ENCODE data around the gene PPP1R12A. TPM values are rescaled to one million over a fixed set of nuclear protein-coding genes. Genes with fewer than 3 reads are reported as not detected.

The PPP1R12A gene
- total and polyA plus RNA-seq, 7 experiments from 2014 or later = 72.7 to 111 (median 99.3) TPM

- H3K36me3 ChIP-seq (ENCODE audit: control insufficient read depth in 2 of 3, insufficient read depth in 3 of 3, low read length in 3 of 3) = no peaks in the 10 kb centered on the region
- no peak overlapping the region for H3K4me3 ChIP-seq (ENCODE audit: low read length)
- Mint-ChIP-seq H3K9me3 (peaks cover 0 to 3% (median 1%) of the 10 kb centered on the region in 11 donors), H3K4me3 (no peak overlapping the region), H3K4me1 (peaks cover 0 to 2% (median 0%) of the 10 kb centered on the region in 7 donors), H3K27me3 (peaks cover 0 to 8% (median 5%) of the 10 kb centered on the region in 5 donors), H3K27ac (no peak overlapping the region), H3K36me3 (no peaks in the 10 kb centered on the region)
- intact Hi-C loops (cut with micrococcal nuclease) = no loop called here
- ChIA-PET CTCF (interaction anchor here (1.1 kb wide), 1 partner anchor 12 kb away, joined by 4 read pairs; no protein-coding TSS in a partner anchor), POLR2A (no interaction called here)
- no peaks in the 10 kb centered on the region for H3K4me1 ChIP-seq (ENCODE audit: control insufficient read depth in 2 of 2, insufficient read depth in 2 of 2, low read length in 2 of 2)
- ATAC-seq (no peak), DNase-seq (no peak)
- H3K9me3 ChIP-seq (ENCODE audit: control insufficient read depth in 2 of 3, low read length in 3 of 3) = no peaks in the 10 kb centered on the region
- no peak overlapping the region for H3K27ac ChIP-seq (ENCODE audit: low read depth, low read length)
- no peaks in the 10 kb centered on the region for H3K27me3 ChIP-seq (ENCODE audit: control insufficient read depth in 2 of 2, insufficient read depth in 2 of 2, low read length in 2 of 2)
Observed at GRCh38 chr12:79764641-79765040, 170.3 kb downstream of the PPP1R12A start.

GRCh38 chr12:79763766-79764452, 171.0 kb downstream of the PPP1R12A start:
- H3K4me3 Mint-ChIP-seq = no peak overlapping the region
- H3K27me3 Mint-ChIP-seq = peaks cover 0 to 12% (median 5%) of the 10 kb centered on the region in 5 donors
- no peaks in the 10 kb centered on the region for H3K27me3 ChIP-seq (ENCODE audit: control insufficient read depth in 2 of 2, insufficient read depth in 2 of 2, low read length in 2 of 2)
- no peak overlapping the region for H3K27ac ChIP-seq (ENCODE audit: low read depth, low read length)
- no peaks in the 10 kb centered on the region for H3K9me3 ChIP-seq (ENCODE audit: control insufficient read depth in 2 of 3, low read length in 3 of 3)
- H3K4me3 ChIP-seq (ENCODE audit: low read length) = no peak overlapping the region
- intact Hi-C loops (cut with micrococcal nuclease) = no loop called here
- POLR2A ChIA-PET = no interaction called here
- no peaks in the 10 kb centered on the region for H3K36me3 ChIP-seq (ENCODE audit: control insufficient read depth in 2 of 3, insufficient read depth in 3 of 3, low read length in 3 of 3)
- peaks cover 0 to 7% (median 2%) of the 10 kb centered on the region in 11 donors for H3K9me3 Mint-ChIP-seq
- H3K4me1 ChIP-seq (ENCODE audit: control insufficient read depth in 2 of 2, insufficient read depth in 2 of 2, low read length in 2 of 2) = no peaks in the 10 kb centered on the region
- H3K4me1 Mint-ChIP-seq = peaks cover 0 to 2% (median 0%) of the 10 kb centered on the region in 7 donors
- DNase-seq (no peak), ATAC-seq (no peak)
- H3K36me3 Mint-ChIP-seq = no peaks in the 10 kb centered on the region
- CTCF ChIA-PET = interaction anchor here (1.1 kb wide), 1 partner anchor 13 kb away, joined by 4 read pairs; no protein-coding TSS in a partner anchor
- no peak overlapping the region for H3K27ac Mint-ChIP-seq

- DNase-seq = no peak
- H3K9me3 ChIP-seq (ENCODE audit: control insufficient read depth in 2 of 3, low read length in 3 of 3) = peaks cover 0 to 8% (median 0%) of the 10 kb centered on the region in 3 experiments
- no peaks in the 10 kb centered on the region for H3K27me3 ChIP-seq (ENCODE audit: control insufficient read depth in 2 of 2, insufficient read depth in 2 of 2, low read length in 2 of 2)
- Mint-ChIP-seq H3K27ac (no peak overlapping the region), H3K4me1 (no peaks in the 10 kb centered on the region), H3K36me3 (no peaks in the 10 kb centered on the region), H3K9me3 (peaks cover 0 to 19% (median 9%) of the 10 kb centered on the region in 11 donors), H3K4me3 (no peak overlapping the region), H3K27me3 (peaks cover 0 to 12% (median 5%) of the 10 kb centered on the region in 5 donors)
- H3K4me1 ChIP-seq (ENCODE audit: control insufficient read depth in 2 of 2, insufficient read depth in 2 of 2, low read length in 2 of 2) = no peaks in the 10 kb centered on the region
- H3K36me3 ChIP-seq (ENCODE audit: control insufficient read depth in 2 of 3, insufficient read depth in 3 of 3, low read length in 3 of 3) = no peaks in the 10 kb centered on the region
- intact Hi-C loops (cut with micrococcal nuclease) = no loop called here
- POLR2A ChIA-PET = no interaction called here
- no peak for ATAC-seq
- CTCF ChIA-PET = no interaction called here
- H3K4me3 ChIP-seq (ENCODE audit: low read length) = no peak overlapping the region
- no peak overlapping the region for H3K27ac ChIP-seq (ENCODE audit: low read depth, low read length)
Observed at GRCh38 chr12:79761341-79761740, 173.6 kb downstream of the PPP1R12A start.

GRCh38 chr12:79747274-79747673, 187.6 kb downstream of the PPP1R12A start:
- H3K27ac ChIP-seq (ENCODE audit: low read depth, low read length) = no peak overlapping the region
- peaks cover 0 to 14% (median 5%) of the 10 kb centered on the region in 5 donors for H3K27me3 Mint-ChIP-seq
- DNase-seq (no peak), ATAC-seq (no peak)
- H3K4me1 ChIP-seq (ENCODE audit: control insufficient read depth in 2 of 2, insufficient read depth in 2 of 2, low read length in 2 of 2) = no peaks in the 10 kb centered on the region
- POLR2A ChIA-PET = no interaction called here
- no peaks in the 10 kb centered on the region for H3K9me3 ChIP-seq (ENCODE audit: control insufficient read depth in 2 of 3, low read length in 3 of 3)
- H3K36me3 Mint-ChIP-seq = no peaks in the 10 kb centered on the region
- no peak overlapping the region for H3K27ac Mint-ChIP-seq
- peaks cover 0 to 10% (median 0%) of the 10 kb centered on the region in 11 donors for H3K9me3 Mint-ChIP-seq
- no peaks in the 10 kb centered on the region for H3K4me1 Mint-ChIP-seq
- no peak overlapping the region for H3K4me3 ChIP-seq (ENCODE audit: low read length)
- no peak overlapping the region for H3K4me3 Mint-ChIP-seq
- H3K36me3 ChIP-seq (ENCODE audit: control insufficient read depth in 2 of 3, insufficient read depth in 3 of 3, low read length in 3 of 3) = no peaks in the 10 kb centered on the region
- CTCF ChIA-PET = no interaction called here
- intact Hi-C loops (cut with micrococcal nuclease) = no loop called here
- H3K27me3 ChIP-seq (ENCODE audit: control insufficient read depth in 2 of 2, insufficient read depth in 2 of 2, low read length in 2 of 2) = peaks cover 0 to under 1% of the 10 kb centered on the region in 2 donors

GRCh38 chr12:79737875-79738718, 196.8 kb downstream of the PPP1R12A start:
- H3K36me3 ChIP-seq (ENCODE audit: control insufficient read depth in 2 of 3, insufficient read depth in 3 of 3, low read length in 3 of 3) = no peaks in the 10 kb centered on the region
- no peak overlapping the region for H3K4me3 ChIP-seq (ENCODE audit: low read length)
- no peaks in the 10 kb centered on the region for H3K9me3 ChIP-seq (ENCODE audit: control insufficient read depth in 2 of 3, low read length in 3 of 3)
- DNase-seq (peak in 6 of 9 donors; percentile 3 to 34 (median 10)), ATAC-seq (no peak)
- peaks cover 5 to 28% (median 18%) of the 10 kb centered on the region in 5 donors for H3K27me3 Mint-ChIP-seq
- H3K27ac Mint-ChIP-seq = no peak overlapping the region
- H3K4me3 Mint-ChIP-seq = no peak overlapping the region
- no peaks in the 10 kb centered on the region for H3K4me1 ChIP-seq (ENCODE audit: control insufficient read depth in 2 of 2, insufficient read depth in 2 of 2, low read length in 2 of 2)
- H3K27ac ChIP-seq (ENCODE audit: low read depth, low read length) = no peak overlapping the region
- H3K27me3 ChIP-seq (ENCODE audit: control insufficient read depth in 2 of 2, insufficient read depth in 2 of 2, low read length in 2 of 2) = no peaks in the 10 kb centered on the region
- POLR2A ChIA-PET = no interaction called here
- intact Hi-C loops (cut with micrococcal nuclease) = loop anchor here (1.0 to 2.0 kb wide), 2 partner anchors 189 to 190 kb away; no protein-coding TSS in a partner anchor
- H3K4me1 Mint-ChIP-seq = no peaks in the 10 kb centered on the region
- CTCF ChIA-PET = interaction anchor here (0.6 kb wide), 1 partner anchor 183 kb away, joined by 3 read pairs; no protein-coding TSS in a partner anchor
- no peaks in the 10 kb centered on the region for H3K36me3 Mint-ChIP-seq
- H3K9me3 Mint-ChIP-seq = no peaks in the 10 kb centered on the region

GRCh38 chr12:79732638-79733037, 202.3 kb downstream of the PPP1R12A start:
- Histone ChIP-seq H3K27me3 (ENCODE audit: control insufficient read depth in 2 of 2, insufficient read depth in 2 of 2, low read length in 2 of 2) (no peaks in the 10 kb centered on the region), H3K27ac (ENCODE audit: low read depth, low read length) (no peak overlapping the region), H3K36me3 (ENCODE audit: control insufficient read depth in 2 of 3, insufficient read depth in 3 of 3, low read length in 3 of 3) (no peaks in the 10 kb centered on the region), H3K9me3 (ENCODE audit: control insufficient read depth in 2 of 3, low read length in 3 of 3) (no peaks in the 10 kb centered on the region), H3K4me1 (ENCODE audit: control insufficient read depth in 2 of 2, insufficient read depth in 2 of 2, low read length in 2 of 2) (no peaks in the 10 kb centered on the region), H3K4me3 (ENCODE audit: low read length) (no peak overlapping the region)
- Mint-ChIP-seq H3K9me3 (peaks cover 0 to 1% (median 0%) of the 10 kb centered on the region in 11 donors), H3K4me3 (no peak overlapping the region), H3K4me1 (peaks cover 0 to 2% (median 0%) of the 10 kb centered on the region in 7 donors), H3K27me3 (peaks cover 9 to 47% (median 32%) of the 10 kb centered on the region in 5 donors), H3K27ac (no peak overlapping the region), H3K36me3 (no peaks in the 10 kb centered on the region)
- intact Hi-C loops (cut with micrococcal nuclease) = no loop called here
- no peak for DNase-seq
- ChIA-PET POLR2A (no interaction called here), CTCF (interaction anchor here (1.0 to 1.1 kb wide), 2 partner anchors 9 to 10 kb away, joined by 3 read pairs; no protein-coding TSS in a partner anchor)
- no peak for ATAC-seq
